ENCODE measurements around the gene CIZ1.

CIZ1 gene

DNA sequence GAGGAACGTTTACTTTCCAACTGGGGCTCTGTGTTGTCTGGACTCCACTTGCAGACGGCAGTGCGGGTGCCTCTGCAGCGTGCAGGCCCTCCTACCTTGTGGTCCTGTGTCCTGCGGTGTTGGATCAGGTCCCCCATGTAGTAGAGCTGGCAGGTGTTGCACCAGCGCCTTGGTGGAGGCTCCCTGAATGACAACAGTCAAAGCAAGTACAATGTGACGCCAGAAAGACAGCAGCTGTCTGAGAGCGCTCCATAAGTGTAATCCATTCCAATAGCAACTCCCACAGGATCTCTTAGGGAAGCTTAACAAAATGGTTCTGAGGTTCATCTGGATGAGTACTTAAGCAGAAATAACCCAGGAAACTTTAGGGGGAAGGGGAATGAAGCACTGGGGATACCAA is 21.4 kb downstream of the CIZ1 start:
- in situ Hi-C loops (cut with MboI; ENCODE audit: low pct_unique_long_range_greater_than_20kb, low sequenced_read_pairs, unreplicated experiment) = no loop called here
- TF ChIP-seq, protein P1, sequence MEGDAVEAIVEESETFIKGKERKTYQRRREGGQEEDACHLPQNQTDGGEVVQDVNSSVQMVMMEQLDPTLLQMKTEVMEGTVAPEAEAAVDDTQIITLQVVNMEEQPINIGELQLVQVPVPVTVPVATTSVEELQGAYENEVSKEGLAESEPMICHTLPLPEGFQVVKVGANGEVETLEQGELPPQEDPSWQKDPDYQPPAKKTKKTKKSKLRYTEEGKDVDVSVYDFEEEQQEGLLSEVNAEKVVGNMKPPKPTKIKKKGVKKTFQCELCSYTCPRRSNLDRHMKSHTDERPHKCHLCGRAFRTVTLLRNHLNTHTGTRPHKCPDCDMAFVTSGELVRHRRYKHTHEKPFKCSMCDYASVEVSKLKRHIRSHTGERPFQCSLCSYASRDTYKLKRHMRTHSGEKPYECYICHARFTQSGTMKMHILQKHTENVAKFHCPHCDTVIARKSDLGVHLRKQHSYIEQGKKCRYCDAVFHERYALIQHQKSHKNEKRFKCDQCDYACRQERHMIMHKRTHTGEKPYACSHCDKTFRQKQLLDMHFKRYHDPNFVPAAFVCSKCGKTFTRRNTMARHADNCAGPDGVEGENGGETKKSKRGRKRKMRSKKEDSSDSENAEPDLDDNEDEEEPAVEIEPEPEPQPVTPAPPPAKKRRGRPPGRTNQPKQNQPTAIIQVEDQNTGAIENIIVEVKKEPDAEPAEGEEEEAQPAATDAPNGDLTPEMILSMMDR (IDR thresholded peaks at IDR 0.05; ENCODE audit: extremely low read depth, insufficient read depth, missing control alignments) = no peak
- no peak for DNase-seq (ENCODE audit: low spot score)

- TF ChIP-seq, protein P1 (IDR thresholded peaks at IDR 0.05; ENCODE audit: extremely low read depth, insufficient read depth, missing control alignments) = no peak
- in situ Hi-C loops (cut with MboI; ENCODE audit: low pct_unique_long_range_greater_than_20kb, low sequenced_read_pairs, unreplicated experiment) = no loop called here
- no peak for DNase-seq (ENCODE audit: low spot score)
Observed at GRCh38 chr9:128169492-128169891, 21.9 kb downstream of the CIZ1 start.

GRCh38 chr9:128168731-128169308 is 22.6 kb downstream of the CIZ1 start:
- no peak for DNase-seq (ENCODE audit: low spot score)
- in situ Hi-C loops (cut with MboI; ENCODE audit: low pct_unique_long_range_greater_than_20kb, low sequenced_read_pairs, unreplicated experiment) = no loop called here
- TF ChIP-seq, protein P1 (IDR thresholded peaks at IDR 0.05; ENCODE audit: extremely low read depth, insufficient read depth, missing control alignments) = no peak

DNA sequence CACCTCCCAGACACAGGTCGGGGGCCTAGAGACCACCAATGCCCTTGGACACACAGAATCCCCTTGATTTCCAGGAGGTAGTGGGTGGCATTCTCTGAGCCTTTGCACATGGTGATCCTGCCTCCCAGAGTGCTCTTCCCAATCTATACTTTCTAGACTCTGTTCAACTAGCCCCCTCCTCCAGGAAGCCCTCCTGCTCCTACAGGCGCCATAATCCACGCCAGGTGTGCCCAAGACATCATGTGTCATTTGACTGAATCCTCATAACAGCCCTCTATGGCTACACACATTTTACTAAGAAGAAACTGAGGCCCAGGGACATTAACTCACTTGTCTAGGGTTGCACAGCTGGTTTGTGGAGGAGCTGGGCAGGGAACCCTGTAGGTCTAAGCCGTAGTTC is 24.2 kb downstream of the CIZ1 start:
- TF ChIP-seq, protein P1 (IDR thresholded peaks at IDR 0.05; ENCODE audit: extremely low read depth, insufficient read depth, missing control alignments) = no peak
- in situ Hi-C loops (cut with MboI; ENCODE audit: low pct_unique_long_range_greater_than_20kb, low sequenced_read_pairs, unreplicated experiment) = no loop called here
- no peak for DNase-seq (ENCODE audit: low spot score)

GRCh38 chr9:128166169-128166568 is 25.2 kb downstream of the CIZ1 start:
- DNase-seq (ENCODE audit: low spot score) = no peak
- TF ChIP-seq, protein P1 (IDR thresholded peaks at IDR 0.05; ENCODE audit: extremely low read depth, insufficient read depth, missing control alignments) = no peak
- in situ Hi-C loops (cut with MboI; ENCODE audit: low pct_unique_long_range_greater_than_20kb, low sequenced_read_pairs, unreplicated experiment) = no loop called here

DNA sequence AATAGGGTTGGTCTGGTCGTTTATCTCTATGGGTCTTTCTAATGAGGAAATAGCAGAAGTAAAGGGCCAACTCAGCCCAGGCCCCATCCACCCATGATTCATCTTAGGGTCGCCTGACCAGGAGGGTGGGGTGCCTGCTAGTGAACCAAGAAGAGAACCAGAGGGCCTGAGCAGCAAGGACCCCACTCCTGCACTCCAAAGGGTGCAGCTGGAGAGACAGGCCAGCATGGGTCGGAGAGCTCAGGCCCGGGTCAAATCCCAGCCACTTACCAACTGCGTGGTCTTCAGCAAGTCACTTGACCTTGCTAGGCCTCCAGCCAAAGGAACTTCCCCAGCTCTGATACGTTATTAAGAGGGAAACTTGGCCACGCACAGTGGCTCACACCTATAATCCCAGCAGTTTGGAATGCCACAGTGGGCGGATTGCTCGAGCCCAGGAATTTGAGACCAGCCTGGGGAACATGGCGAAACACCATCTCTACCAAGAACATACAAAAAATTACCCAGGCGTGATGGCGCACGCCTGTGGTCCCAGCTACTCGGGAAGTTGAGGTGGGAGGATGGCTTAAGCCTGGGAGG is 27.0 kb downstream of the CIZ1 start:
- in situ Hi-C loops (cut with MboI; ENCODE audit: low pct_unique_long_range_greater_than_20kb, low sequenced_read_pairs, unreplicated experiment) = no loop called here
- TF ChIP-seq, protein P1 (IDR thresholded peaks at IDR 0.05; ENCODE audit: extremely low read depth, insufficient read depth, missing control alignments) = no peak
- no peak for DNase-seq (ENCODE audit: low spot score)

Measured in GM13977 (cell line).